ENCODE results near the gene ABL1. TPM values are rescaled to one million over a fixed set of nuclear protein-coding genes. Genes with fewer than 3 reads are reported as not detected.
A peak's percentile ranks its signal among the peaks of the same experiment; 100 is the strongest.

The ABL1 gene
- total and polyA plus RNA-seq, 2 of the 13 experiments (the other 11 are each of a cell fraction or from before 2014, with no cell fraction given) = 10.8 to 20.4 TPM

GRCh38 chr9:130837002-130837511 is 2.0 kb downstream of the ABL1 start (continued):
- no peak for TF ChIP-seq SRSF9 (IDR thresholded peaks at IDR 0.05; ENCODE audit: borderline replicate concordance, insufficient read depth, low read depth, low read length, poor library complexity, severe bottlenecking)
- TF ChIP-seq ARNTL (CRISPR knock-in tag; IDR thresholded peaks at IDR 0.05) = no peak
- TF ChIP-seq, protein P1, sequence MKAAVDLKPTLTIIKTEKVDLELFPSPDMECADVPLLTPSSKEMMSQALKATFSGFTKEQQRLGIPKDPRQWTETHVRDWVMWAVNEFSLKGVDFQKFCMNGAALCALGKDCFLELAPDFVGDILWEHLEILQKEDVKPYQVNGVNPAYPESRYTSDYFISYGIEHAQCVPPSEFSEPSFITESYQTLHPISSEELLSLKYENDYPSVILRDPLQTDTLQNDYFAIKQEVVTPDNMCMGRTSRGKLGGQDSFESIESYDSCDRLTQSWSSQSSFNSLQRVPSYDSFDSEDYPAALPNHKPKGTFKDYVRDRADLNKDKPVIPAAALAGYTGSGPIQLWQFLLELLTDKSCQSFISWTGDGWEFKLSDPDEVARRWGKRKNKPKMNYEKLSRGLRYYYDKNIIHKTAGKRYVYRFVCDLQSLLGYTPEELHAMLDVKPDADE (CRISPR knock-in tag; IDR thresholded peaks at IDR 0.05) = no peak
- TF ChIP-seq ZBTB44 (CRISPR knock-in tag; IDR thresholded peaks at IDR 0.05) = no peak
- no peak for TF ChIP-seq XBP1 (CRISPR knock-in tag; IDR thresholded peaks at IDR 0.05)
- no peak for TF ChIP-seq ZNF251 (CRISPR knock-in tag; IDR thresholded peaks at IDR 0.05)
- TF ChIP-seq, protein P2, sequence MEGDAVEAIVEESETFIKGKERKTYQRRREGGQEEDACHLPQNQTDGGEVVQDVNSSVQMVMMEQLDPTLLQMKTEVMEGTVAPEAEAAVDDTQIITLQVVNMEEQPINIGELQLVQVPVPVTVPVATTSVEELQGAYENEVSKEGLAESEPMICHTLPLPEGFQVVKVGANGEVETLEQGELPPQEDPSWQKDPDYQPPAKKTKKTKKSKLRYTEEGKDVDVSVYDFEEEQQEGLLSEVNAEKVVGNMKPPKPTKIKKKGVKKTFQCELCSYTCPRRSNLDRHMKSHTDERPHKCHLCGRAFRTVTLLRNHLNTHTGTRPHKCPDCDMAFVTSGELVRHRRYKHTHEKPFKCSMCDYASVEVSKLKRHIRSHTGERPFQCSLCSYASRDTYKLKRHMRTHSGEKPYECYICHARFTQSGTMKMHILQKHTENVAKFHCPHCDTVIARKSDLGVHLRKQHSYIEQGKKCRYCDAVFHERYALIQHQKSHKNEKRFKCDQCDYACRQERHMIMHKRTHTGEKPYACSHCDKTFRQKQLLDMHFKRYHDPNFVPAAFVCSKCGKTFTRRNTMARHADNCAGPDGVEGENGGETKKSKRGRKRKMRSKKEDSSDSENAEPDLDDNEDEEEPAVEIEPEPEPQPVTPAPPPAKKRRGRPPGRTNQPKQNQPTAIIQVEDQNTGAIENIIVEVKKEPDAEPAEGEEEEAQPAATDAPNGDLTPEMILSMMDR (CRISPR knock-in tag; IDR thresholded peaks at IDR 0.05) = no peak
- TF ChIP-seq ZFY (CRISPR knock-in tag; IDR thresholded peaks at IDR 0.05) = peak; percentile 43
- no peak for TF ChIP-seq CREB1 (IDR thresholded peaks at IDR 0.05)
- no peak for TF ChIP-seq CREB1 (CRISPR knock-in tag; IDR thresholded peaks at IDR 0.05)
- no peak for TF ChIP-seq FOSL1 (CRISPR knock-in tag; IDR thresholded peaks at IDR 0.05; ENCODE audit: borderline replicate concordance)
- TF ChIP-seq KAT8 (CRISPR knock-in tag; IDR thresholded peaks at IDR 0.05) = 0 out of 2 replicates have a peak, but pooled peaks have one; percentile 31
- 0 out of 2 replicates have a peak, but pooled peaks have one; percentile 28 for TF ChIP-seq RCOR2 (CRISPR knock-in tag; IDR thresholded peaks at IDR 0.05)
- TF ChIP-seq PBX3 (CRISPR knock-in tag; IDR thresholded peaks at IDR 0.05; ENCODE audit: borderline replicate concordance) = no peak
- no peak for TF ChIP-seq ZNF713 (CRISPR knock-in tag; IDR thresholded peaks at IDR 0.05)
- TF ChIP-seq HNRNPUL1 (IDR thresholded peaks at IDR 0.05; ENCODE audit: low read depth, low read length) = no peak
- TF ChIP-seq THAP7 (CRISPR knock-in tag; IDR thresholded peaks at IDR 0.05) = no peak
- no peak for TF ChIP-seq NONO (IDR thresholded peaks at IDR 0.05)
- TF ChIP-seq NONO (CRISPR knock-in tag; conservative IDR thresholded peaks at IDR 0.05) = no peak
- TF ChIP-seq SPEN (CRISPR knock-in tag; IDR thresholded peaks at IDR 0.05; ENCODE audit: low read depth) = no peak
- no peak for TF ChIP-seq CREBL2 (CRISPR knock-in tag; IDR thresholded peaks at IDR 0.05; ENCODE audit: borderline replicate concordance)
- TF ChIP-seq, protein P3, sequence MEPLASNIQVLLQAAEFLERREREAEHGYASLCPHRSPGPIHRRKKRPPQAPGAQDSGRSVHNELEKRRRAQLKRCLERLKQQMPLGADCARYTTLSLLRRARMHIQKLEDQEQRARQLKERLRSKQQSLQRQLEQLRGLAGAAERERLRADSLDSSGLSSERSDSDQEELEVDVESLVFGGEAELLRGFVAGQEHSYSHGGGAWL (CRISPR knock-in tag; IDR thresholded peaks at IDR 0.05) = no peak
- TF ChIP-seq TAF1 (CRISPR knock-in tag; IDR thresholded peaks at IDR 0.05) = no peak
- TF ChIP-seq NR2F1 (CRISPR knock-in tag; IDR thresholded peaks at IDR 0.05) = no peak
- no peak for TF ChIP-seq JUNB (CRISPR knock-in tag; IDR thresholded peaks at IDR 0.05; ENCODE audit: borderline replicate concordance)

Measured in HepG2 (cell line).